Lower lobe of right lung (tissue), 2 donors: Measurements from ENCODE around the gene RHOXF2. TPM values are rescaled to one million over a fixed set of nuclear protein-coding genes. Genes with fewer than 3 reads are reported as not detected.

Source experiments
- ATAC-seq, 2 donors: fragments of 200-7000 bp; cut with Tn5 transposase; one replicate each; pipeline ENCODE4 v1.9.1; 2020 to 2022; ENCODE audit warnings: mild to moderate bottlenecking in 2 of 2, moderate library complexity in 2 of 2
- DNase-seq: peaks from one replicate; pipeline ENCODE4 v3.0.0-alpha.2; 2020
- H3K27ac ChIP-seq: fragments of 200-600 bp; one replicate; pipeline ENCODE4 v1.8.0; 2022
- H3K27me3 ChIP-seq: fragments of 200-600 bp; one replicate; pipeline ENCODE4 v1.8.0; 2022; ENCODE audit warnings: low read depth
- H3K36me3 ChIP-seq: fragments of 200-600 bp; one replicate; pipeline ENCODE4 v1.8.0; 2022; ENCODE audit warnings: mild to moderate bottlenecking
- H3K4me1 ChIP-seq: fragments of 200-600 bp; one replicate; pipeline ENCODE4 v1.8.0; 2022
- H3K4me3 ChIP-seq: fragments of 200-600 bp; one replicate; pipeline ENCODE4 v1.8.0; 2022; ENCODE audit warnings: mild to moderate bottlenecking
- H3K9me3 ChIP-seq: fragments of 200-600 bp; one replicate; pipeline ENCODE4 v1.8.0; 2022
- intact Hi-C: fragments of 100-400 bp; cut with DNase I; formaldehyde crosslinking; loops from one replicate; pipeline ENCODE4 v1.11.0; 2022
- total RNA-seq: library from RNA; stranded (reverse); fragmentation: NEBNext Ultra II Directional; extraction: Animal tissue kit (Norgen Biotek cat#: 25700); gene quantifications from one replicate; pipeline ENCODE4 v1.2.1, GENCODE V29; 2021
- TF ChIP-seq, protein P1 (sequence below): fragments of 200-600 bp; IDR thresholded peaks from one replicate; pipeline ENCODE4 v1.8.0; 2022; ENCODE audit warnings: antibody characterized with exemption, mild to moderate bottlenecking
- donor health status: DM: no; HTN: yes; CAD: no; lungs with severe emphysema.

Gene RHOXF2
- total RNA-seq, 1 donor from 2014 or later: not detected

DNA sequence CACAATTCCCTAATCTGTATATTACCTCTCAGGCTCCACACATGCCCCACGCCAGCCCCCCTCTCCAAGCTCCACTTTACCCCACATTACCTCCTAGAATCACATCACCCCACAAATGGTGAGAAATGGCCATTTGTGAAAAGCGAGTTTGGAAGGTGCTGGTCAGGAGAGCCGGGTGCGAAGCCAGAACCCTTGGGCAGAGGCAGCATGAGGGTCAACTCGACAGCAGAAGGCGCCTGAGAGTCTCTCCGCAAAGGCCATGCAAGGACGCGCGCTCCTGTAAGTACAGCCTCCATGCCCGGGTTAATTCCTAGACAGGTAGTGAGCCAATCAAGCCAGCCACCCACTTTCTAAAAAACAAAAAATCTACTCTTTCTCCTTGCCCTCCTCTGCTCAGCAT, 42.4 kb downstream of the RHOXF2 start:
- DNase-seq: no peak
- Histone ChIP-seq H3K36me3 (no peaks in the 10 kb centered on the region), H3K4me3 (no peak overlapping the region), H3K9me3 (no peaks in the 10 kb centered on the region), H3K27ac (no peak overlapping the region), H3K4me1 (no peaks in the 10 kb centered on the region), H3K27me3 (no peaks in the 10 kb centered on the region)
- ATAC-seq: no peak
- intact Hi-C loops: no loop called here
- TF ChIP-seq, protein P1, sequence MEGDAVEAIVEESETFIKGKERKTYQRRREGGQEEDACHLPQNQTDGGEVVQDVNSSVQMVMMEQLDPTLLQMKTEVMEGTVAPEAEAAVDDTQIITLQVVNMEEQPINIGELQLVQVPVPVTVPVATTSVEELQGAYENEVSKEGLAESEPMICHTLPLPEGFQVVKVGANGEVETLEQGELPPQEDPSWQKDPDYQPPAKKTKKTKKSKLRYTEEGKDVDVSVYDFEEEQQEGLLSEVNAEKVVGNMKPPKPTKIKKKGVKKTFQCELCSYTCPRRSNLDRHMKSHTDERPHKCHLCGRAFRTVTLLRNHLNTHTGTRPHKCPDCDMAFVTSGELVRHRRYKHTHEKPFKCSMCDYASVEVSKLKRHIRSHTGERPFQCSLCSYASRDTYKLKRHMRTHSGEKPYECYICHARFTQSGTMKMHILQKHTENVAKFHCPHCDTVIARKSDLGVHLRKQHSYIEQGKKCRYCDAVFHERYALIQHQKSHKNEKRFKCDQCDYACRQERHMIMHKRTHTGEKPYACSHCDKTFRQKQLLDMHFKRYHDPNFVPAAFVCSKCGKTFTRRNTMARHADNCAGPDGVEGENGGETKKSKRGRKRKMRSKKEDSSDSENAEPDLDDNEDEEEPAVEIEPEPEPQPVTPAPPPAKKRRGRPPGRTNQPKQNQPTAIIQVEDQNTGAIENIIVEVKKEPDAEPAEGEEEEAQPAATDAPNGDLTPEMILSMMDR: no peak

DNA sequence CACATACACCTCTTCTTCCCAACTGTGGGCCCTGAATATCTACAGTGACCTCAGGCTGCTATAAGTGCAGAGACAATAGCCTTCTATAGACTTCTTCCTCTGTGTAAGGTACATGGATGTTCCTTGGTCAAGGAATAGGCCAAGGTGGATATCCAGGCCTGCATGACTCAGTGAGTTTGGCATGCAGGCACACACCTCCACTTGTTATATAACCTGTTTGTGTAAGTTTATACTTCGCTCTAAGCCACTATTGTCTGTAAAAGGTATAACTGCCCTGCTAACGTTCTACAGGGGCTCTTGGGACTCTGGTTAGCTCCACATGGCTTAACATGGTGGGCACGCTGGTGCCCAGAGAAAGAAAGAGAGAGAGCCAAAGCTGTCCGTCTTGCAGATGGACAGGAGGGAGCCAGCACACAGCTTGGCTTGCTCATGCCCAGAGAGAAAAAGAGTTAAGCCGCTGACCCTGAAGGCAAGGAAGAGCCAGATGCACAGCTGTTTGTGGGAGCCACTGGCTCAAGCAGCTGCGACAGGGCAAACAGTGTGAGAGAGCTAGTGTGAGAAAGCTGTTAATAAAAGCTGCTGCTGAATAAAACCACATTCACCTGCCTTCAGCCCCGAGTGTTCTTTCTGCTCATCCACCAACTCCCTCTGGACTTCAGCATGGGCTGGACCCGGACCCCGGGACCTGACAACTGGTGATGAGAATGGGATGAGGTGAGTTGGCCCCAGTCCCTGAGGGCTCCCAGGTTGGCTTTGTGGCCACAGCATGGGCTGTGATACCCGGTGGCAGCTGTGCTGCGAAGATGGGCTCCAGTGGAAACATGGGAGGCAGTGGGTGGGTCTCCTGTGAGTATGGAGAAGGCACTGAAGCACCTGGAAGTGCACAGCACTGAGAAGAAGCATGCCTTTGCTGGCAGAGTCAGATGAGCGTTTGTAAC, 47.7 kb downstream of the RHOXF2 start:
- H3K27me3 ChIP-seq: no peaks in the 10 kb centered on the region
- no peak for DNase-seq
- TF ChIP-seq, protein P1: no peak
- H3K4me1 ChIP-seq: no peaks in the 10 kb centered on the region
- H3K27ac ChIP-seq: no peak overlapping the region
- no peak overlapping the region for H3K4me3 ChIP-seq
- no peaks in the 10 kb centered on the region for H3K9me3 ChIP-seq
- intact Hi-C loops: no loop called here
- H3K36me3 ChIP-seq: no peaks in the 10 kb centered on the region
- ATAC-seq: peak in 1 of 2 donors; percentile 18

DNA sequence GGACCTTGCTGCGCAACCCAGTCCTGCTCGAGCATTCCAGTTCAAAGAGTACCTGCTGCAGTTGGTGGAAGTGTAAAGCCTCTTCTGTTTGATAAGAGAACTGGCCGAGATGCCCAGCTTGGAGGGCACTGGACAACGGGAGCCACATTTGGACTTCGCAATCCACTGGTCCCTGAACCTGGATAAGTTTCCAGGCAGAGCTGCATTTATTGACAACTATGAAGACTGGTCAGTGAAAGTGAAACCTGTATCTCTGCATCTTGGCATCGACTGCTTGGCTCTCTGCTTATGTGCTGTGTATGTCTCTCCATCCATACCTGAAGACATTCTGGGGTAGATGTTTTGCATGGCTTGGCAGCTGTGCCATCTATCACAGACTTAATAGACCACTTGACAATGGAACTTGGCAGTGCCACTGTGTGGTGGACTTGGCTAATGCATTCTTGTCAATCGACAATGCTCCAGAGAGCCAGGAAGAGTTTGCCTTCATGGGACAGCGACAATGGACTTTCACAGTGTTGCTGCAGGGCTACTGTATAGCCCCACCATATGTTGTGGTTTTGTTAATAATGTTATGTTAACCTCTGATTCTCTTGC, 48.7 kb downstream of the RHOXF2 start:
- ATAC-seq (no peak), DNase-seq (no peak)
- TF ChIP-seq, protein P1: no peak

DNA sequence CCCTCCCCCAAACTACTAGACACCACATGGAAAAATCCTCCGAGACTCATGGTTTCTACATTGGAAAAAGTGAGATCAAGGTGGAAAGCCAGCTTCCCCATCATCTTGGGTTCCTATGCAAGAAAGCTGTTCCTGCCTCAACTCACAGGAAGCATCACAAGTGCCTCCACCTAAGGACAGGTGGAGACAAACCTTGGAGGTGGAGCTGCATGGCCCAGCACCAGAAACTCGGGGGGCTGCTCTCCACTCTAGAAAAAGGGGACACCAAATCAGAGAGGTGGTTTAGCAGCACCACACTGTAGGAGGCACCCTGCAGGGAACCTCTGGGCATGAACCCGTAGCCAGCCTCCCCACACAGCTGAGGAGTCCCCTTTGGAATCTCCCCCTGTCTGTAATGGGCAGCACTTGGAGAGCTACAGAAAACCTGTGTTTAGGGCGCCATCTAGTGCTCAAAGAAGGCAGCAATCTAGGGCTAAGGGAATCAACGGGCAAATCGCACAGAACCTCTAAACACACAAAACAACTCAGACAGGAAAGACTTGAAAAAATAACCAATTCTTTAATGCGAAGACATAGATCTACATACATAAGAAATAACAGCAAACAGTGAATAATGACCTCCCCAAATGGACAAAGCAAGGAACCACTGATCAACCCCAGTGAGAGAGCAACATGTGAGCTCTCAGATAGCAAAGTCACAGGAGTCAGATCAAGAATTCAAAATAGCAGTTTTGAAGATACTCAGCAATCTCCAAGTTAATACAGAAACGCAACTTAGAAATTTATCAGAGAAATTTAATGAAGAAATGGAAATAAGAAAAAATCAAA, 55.2 kb downstream of the RHOXF2 start:
- TF ChIP-seq, protein P1: peak; percentile 66
- no peak overlapping the region for H3K4me3 ChIP-seq
- intact Hi-C loops: no loop called here
- DNase-seq (no peak), ATAC-seq (peak; percentile 68 to 80)
- no peaks in the 10 kb centered on the region for H3K9me3 ChIP-seq
- no peaks in the 10 kb centered on the region for H3K27me3 ChIP-seq
- H3K27ac ChIP-seq: no peak overlapping the region
- no peaks in the 10 kb centered on the region for H3K4me1 ChIP-seq
- no peaks in the 10 kb centered on the region for H3K36me3 ChIP-seq

More for the DNA sequence above, 48.7 kb downstream of the RHOXF2 start:
- intact Hi-C loops: no loop called here
- Histone ChIP-seq H3K27ac (no peak overlapping the region), H3K36me3 (no peaks in the 10 kb centered on the region), H3K9me3 (no peaks in the 10 kb centered on the region), H3K27me3 (no peaks in the 10 kb centered on the region), H3K4me1 (no peaks in the 10 kb centered on the region), H3K4me3 (no peak overlapping the region)

Other genes with a start within 250 kb of the RHOXF2 start
- 8.8 TPM for gene NKAP, start 214.9 kb upstream of the RHOXF2 start, total RNA-seq
- gene RHOXF2B, start 80.9 kb upstream of the RHOXF2 start, total RNA-seq: not detected
- not detected for gene RHOXF1, start 42.7 kb upstream of the RHOXF2 start, total RNA-seq
- 21.4 TPM for gene ZBTB33, start 92.2 kb downstream of the RHOXF2 start, total RNA-seq
- gene TMEM255A, start 152.8 kb downstream of the RHOXF2 start, total RNA-seq: 2.7 TPM
- not detected for gene ATP1B4, start 203.5 kb downstream of the RHOXF2 start, total RNA-seq